ENCODE results near the gene ITSN1. TPM values are rescaled to one million over a fixed set of nuclear protein-coding genes. Genes with fewer than 3 reads are reported as not detected.

The ITSN1 gene
- total RNA-seq, 4 donors from 2014 or later: 31.1 to 42.5 (median 35.9) TPM

- Histone ChIP-seq H3K4me3 (no peak overlapping the region), H3K4me1 (peaks cover 7 to 29% (median 25%) of the 10 kb centered on the region in 4 donors), H3K27me3 (no peaks in the 10 kb centered on the region), H3K36me3 (peaks cover 0 to 21% (median 17%) of the 10 kb centered on the region in 4 donors), H3K9me3 (no peaks in the 10 kb centered on the region), H3K27ac (replicated peaks in 1 of 4) (no peak overlapping the region)
- WGBS: 95% methylated on average over 3 of the region's 3 CpGs
- intact Hi-C loops (cut with DNase I): loop anchor here (10.0 kb wide), 1 partner anchor 83 kb away; no protein-coding TSS in a partner anchor
- no peak for DNase-seq (ENCODE audit: extremely low spot score)
- no peak for TF ChIP-seq POLR2A (IDR thresholded peaks at IDR 0.05; ENCODE audit: low read depth)
- no peak for TF ChIP-seq POLR2AphosphoS5 (IDR thresholded peaks at IDR 0.05)
- no peak for TF ChIP-seq CTCF (IDR thresholded peaks at IDR 0.05)
- TF ChIP-seq EP300 (IDR thresholded peaks at IDR 0.05): no peak
Measured at GRCh38 chr21:33897739-33898138, 255.4 kb downstream of the ITSN1 start.

- 90% methylated on average over 3 of the region's 3 CpGs for WGBS
- Histone ChIP-seq H3K27ac (replicated peaks in 1 of 4) (peak overlapping the region in 3 of 4 donors; percentile 58 to 76 (median 71)), H3K9me3 (no peaks in the 10 kb centered on the region), H3K36me3 (peaks cover 0 to 30% (median 25%) of the 10 kb centered on the region in 4 donors), H3K27me3 (no peaks in the 10 kb centered on the region), H3K4me3 (no peak overlapping the region), H3K4me1 (peaks cover 7 to 29% (median 25%) of the 10 kb centered on the region in 4 donors)
- no peak for DNase-seq (ENCODE audit: extremely low spot score)
- TF ChIP-seq POLR2A (IDR thresholded peaks at IDR 0.05; ENCODE audit: low read depth) (no peak), POLR2AphosphoS5 (IDR thresholded peaks at IDR 0.05) (no peak), EP300 (IDR thresholded peaks at IDR 0.05) (no peak), CTCF (IDR thresholded peaks at IDR 0.05) (no peak)
- intact Hi-C loops (cut with DNase I): loop anchor here (10.0 kb wide), 1 partner anchor 84 kb away; no protein-coding TSS in a partner anchor
Measured at GRCh38 chr21:33898586-33898985, 256.3 kb downstream of the ITSN1 start.

- H3K9me3 ChIP-seq: no peaks in the 10 kb centered on the region
- WGBS: 51% methylated on average over 5 of the region's 5 CpGs
- peak overlapping the region in 3 of 4 donors; percentile 58 to 76 (median 71) for H3K27ac ChIP-seq (replicated peaks in 1 of 4)
- peaks cover 0 to 36% (median 31%) of the 10 kb centered on the region in 4 donors for H3K36me3 ChIP-seq
- H3K4me1 ChIP-seq: peaks cover 7 to 26% (median 23%) of the 10 kb centered on the region in 4 donors
- intact Hi-C loops (cut with DNase I): loop anchor here (10.0 kb wide), 1 partner anchor 84 kb away; no protein-coding TSS in a partner anchor
- DNase-seq (ENCODE audit: extremely low spot score): no peak
- H3K27me3 ChIP-seq: no peaks in the 10 kb centered on the region
- TF ChIP-seq POLR2A (IDR thresholded peaks at IDR 0.05; ENCODE audit: low read depth): no peak
- TF ChIP-seq POLR2AphosphoS5 (IDR thresholded peaks at IDR 0.05): no peak
- TF ChIP-seq CTCF (IDR thresholded peaks at IDR 0.05): no peak
- TF ChIP-seq EP300 (IDR thresholded peaks at IDR 0.05): no peak
- H3K4me3 ChIP-seq: no peak overlapping the region
Measured at GRCh38 chr21:33899199-33899598, 256.9 kb downstream of the ITSN1 start.

- Histone ChIP-seq H3K4me3 (no peak overlapping the region), H3K4me1 (peaks cover 0 to 16% (median 13%) of the 10 kb centered on the region in 4 donors), H3K27me3 (no peaks in the 10 kb centered on the region), H3K36me3 (peaks cover 13 to 60% (median 55%) of the 10 kb centered on the region in 4 donors), H3K27ac (replicated peaks in 1 of 4) (peak overlapping the region in 3 of 4 donors; percentile 16 to 42 (median 24)), H3K9me3 (no peaks in the 10 kb centered on the region)
- TF ChIP-seq CTCF (IDR thresholded peaks at IDR 0.05) (peak; percentile 34 to 48 (median 35)), EP300 (IDR thresholded peaks at IDR 0.05) (no peak), POLR2AphosphoS5 (IDR thresholded peaks at IDR 0.05) (no peak), POLR2A (IDR thresholded peaks at IDR 0.05; ENCODE audit: low read depth) (no peak)
- intact Hi-C loops (cut with DNase I): loop anchor here (5.0 kb wide), 1 partner anchor 259 kb away; the partner anchor contains the start of genes CRYZL1 and ITSN1
- 94% methylated on average over 8 of the region's 13 CpGs for WGBS
- no peak for DNase-seq (ENCODE audit: extremely low spot score)
Measured at GRCh38 chr21:33901412-33902288, 259.3 kb downstream of the ITSN1 start.

Data from esophagus muscularis mucosa (tissue), 4 donors.